Stimulated activated CD8-positive, alpha-beta memory T cell treated with anti-CD3 and anti-CD28 coated beads, Interleukin-15, amount 100 ng/mL, for 1 hour (primary cell): Measurements from ENCODE around the gene PLPP7.
"Not testable (repeated sequence)": the region's sequence is repeated elsewhere in the genome, so short reads cannot be mapped to it uniquely, and the experiment has no call there.

Experiments
- DNase-seq: peaks from one replicate; pipeline ENCODE4 v3.0.0-alpha.2; 2020; ENCODE audit warnings: low read depth

The PLPP7 gene

GRCh38 chr9:131289301-131290035, at the start of gene PLPP7:
TSS of gene PLPP7 (plus strand) at chr9:131289723. CDS start at chr9:131289998, 275 bp downstream.
- no peak for DNase-seq

DNA sequence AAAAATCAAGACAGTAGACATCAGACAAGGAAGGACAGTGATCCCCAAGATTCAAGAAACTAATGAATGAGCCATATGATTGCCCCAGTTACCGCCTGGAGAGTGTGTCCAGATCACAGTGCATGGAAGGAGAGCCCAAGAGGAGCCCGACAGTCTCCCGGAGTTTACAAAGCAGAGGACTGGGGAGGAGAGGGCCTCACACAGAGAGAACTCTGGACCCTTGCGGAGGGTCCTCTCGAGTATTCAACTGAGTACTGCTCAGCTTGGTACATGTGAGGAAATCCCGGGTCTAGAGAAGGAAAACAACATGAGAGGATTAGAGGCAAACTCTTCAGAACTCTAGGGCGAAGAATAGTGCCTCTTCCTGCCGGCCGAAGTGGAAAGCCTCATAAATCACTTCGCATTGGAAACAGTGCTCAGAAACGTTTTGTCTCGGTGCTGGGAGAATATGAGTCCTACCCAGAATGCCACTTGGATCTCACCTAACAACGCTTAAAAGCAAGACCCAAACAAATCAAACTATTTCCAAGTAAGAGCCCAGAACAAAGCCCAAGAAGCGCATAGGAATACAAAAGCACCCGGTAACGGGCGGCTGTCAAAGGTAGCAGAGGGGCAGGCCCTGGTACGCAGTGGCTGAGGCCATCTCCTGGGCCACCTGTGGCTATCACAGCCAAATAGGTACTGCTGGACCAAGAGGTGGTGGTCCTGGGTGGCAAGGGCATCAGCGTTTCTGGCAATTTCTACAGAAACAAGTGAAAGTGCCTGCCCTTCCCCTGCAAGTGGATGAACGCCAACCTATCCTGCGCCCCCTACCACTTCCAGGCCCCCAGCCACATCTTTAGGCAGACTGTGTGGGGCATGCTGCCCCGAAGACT, 49.2 kb upstream of the PLPP7 start:
- DNase-seq: no peak

DNA sequence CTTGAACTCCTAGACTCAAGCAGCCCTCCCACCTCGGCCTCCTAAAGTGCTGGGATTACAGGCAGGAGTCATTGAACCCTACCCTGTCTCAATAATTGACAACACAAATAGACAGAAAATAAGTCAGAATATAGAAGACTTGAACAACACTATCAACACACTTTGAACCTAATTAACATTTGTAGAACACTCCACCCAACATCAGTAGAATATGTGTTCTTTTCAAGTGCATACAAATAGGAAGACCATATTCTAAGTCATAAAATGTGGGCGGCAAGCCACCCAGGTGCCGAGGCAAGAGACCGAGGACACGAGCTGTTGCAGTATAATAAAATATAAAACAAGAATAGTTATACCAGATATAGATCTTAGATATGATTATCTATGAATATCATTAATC, 45.2 kb upstream of the PLPP7 start:
- DNase-seq: not testable (repeated sequence)

DNA sequence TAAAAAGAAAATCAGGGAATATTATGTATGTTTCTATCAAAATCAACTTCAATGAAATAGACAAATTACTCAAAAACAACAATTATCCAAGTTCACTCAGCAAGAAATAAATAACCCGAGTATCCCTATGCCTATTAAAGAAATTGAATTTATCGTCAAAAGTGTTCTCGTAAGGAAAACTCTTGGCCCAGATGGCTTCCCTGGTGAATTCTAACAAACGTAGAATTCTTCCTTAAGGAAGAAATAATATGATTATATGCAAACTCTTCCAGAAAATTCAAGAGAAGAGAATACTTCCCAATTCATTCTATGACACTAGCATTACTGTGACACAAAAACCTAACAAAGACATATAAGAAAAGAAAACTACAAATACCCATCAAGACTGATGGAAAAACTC, 42.9 kb upstream of the PLPP7 start:
- DNase-seq: no peak

GRCh38 chr9:131252120-131252519, 37.4 kb upstream of the PLPP7 start:
- DNase-seq: no peak

DNA sequence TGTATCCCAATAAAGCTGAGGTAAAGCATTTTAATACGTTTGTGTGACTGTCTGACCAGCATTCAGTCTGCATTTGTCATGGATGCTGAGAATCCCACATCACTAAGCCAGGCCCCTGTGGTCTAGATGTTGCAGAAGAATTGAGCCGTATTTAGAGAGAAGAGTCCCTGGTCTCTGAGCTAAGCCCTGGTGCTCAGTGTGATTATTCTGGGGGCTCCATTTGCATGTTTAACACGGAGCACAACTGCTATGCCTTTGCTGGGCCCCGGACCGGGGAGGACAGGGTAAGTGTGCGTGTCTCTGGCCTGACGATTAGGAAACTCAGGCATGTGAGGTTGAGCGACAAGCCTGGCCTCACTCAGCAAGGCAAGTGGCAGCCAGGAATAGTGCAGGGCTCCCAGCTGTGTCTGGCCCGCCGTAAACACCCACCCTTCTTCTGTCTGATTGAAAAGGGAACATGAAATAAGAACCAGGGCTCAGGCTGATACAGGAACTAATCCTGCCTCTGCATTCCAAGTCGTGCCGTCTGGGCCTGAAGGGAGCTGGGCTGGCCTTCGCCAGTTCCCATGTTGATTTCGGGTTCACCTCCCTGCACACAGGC, 35.5 kb upstream of the PLPP7 start:
- DNase-seq: no peak

DNA sequence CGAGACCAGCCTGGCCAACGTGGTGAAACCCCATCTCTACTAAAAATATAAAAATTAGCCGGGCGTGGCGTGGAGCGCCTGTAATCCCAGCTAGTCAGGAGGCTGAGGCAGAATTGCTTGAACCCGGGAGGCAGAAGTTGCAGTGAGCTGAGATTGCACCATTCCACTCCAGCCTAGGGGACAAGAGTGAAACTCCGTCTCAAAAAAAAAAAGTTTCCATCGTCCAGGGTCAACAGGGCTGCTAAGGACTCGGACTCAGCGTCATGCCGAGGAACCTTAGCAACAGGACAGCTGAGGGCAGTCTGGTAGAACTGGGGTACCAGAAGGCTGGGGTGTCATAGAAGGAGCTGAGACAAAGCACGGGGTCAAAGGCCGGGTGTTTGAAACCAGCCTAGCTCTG, 34.9 kb upstream of the PLPP7 start:
- no peak for DNase-seq

- DNase-seq: no peak
These were observed 33.8 kb upstream of the PLPP7 start for GRCh38 chr9:131255676-131256197.

GRCh38 chr9:131257266-131258025, 32.1 kb upstream of the PLPP7 start:
- no peak for DNase-seq

DNA sequence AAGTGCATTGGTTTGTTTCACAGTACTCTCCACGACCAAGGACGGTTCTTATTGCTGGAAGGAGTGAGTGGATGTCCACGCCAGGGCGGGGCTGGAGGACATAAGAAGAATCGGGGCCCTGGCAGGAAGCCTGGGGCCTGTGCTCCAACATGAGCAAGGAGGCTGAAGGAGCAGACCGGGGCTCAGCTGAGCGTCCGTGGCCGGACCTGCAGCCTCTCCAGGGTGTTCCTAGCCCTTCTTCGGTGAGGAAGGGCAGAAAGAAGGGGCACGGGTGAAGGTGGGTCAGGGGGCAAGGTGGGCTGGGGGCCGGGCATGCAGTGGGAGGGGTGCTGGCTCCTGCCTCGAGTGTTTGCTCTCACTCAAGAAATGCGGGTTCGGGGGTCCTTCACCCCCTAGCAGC, 31.3 kb upstream of the PLPP7 start:
- DNase-seq: no peak

- DNase-seq: no peak
These were observed 30.7 kb upstream of the PLPP7 start for GRCh38 chr9:131258698-131259431.

- no peak for DNase-seq
These were observed 30.1 kb upstream of the PLPP7 start for GRCh38 chr9:131259432-131259898.

- no peak for DNase-seq
These were observed 29.5 kb upstream of the PLPP7 start for GRCh38 chr9:131259916-131260597.

- DNase-seq: no peak
These were observed 28.6 kb upstream of the PLPP7 start for GRCh38 chr9:131260751-131261452.

DNA sequence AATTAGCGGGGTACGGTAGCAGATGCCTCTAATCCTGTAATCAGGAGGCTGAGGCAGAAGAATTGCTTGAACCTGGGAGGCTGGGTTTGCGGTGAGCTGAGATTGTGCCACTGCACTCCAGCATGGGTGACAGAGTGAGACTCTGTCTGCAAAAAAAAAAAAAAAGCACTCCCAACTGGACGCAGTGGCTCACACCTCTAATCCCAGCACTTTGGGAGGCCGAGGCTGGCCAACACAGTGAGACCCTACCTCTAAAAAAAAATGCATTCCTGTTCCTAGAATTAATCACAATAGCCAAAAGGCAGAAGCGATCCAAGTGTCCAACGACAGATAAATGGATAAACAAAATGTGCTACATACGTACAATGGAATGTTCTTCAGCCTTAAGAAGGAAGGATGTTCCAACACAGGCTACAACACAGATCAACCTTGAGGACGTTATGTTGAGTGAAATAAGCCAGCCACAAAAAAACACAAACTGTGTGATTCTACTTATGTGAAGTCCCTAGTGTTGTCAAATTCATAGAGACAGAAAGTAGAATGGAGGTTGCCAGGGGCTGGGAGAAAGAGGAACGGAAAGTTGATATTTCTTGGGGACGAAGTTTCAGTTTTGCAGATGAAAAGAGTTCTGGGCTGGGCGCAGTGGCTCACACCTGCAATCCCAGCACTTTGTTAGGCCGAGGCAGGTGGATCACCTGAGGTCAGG, 27.0 kb upstream of the PLPP7 start:
- no peak for DNase-seq

- DNase-seq: not testable (repeated sequence)
These were observed 26.5 kb upstream of the PLPP7 start for GRCh38 chr9:131263033-131263343.

GRCh38 chr9:131263701-131264100, 25.8 kb upstream of the PLPP7 start:
- no peak for DNase-seq

DNA sequence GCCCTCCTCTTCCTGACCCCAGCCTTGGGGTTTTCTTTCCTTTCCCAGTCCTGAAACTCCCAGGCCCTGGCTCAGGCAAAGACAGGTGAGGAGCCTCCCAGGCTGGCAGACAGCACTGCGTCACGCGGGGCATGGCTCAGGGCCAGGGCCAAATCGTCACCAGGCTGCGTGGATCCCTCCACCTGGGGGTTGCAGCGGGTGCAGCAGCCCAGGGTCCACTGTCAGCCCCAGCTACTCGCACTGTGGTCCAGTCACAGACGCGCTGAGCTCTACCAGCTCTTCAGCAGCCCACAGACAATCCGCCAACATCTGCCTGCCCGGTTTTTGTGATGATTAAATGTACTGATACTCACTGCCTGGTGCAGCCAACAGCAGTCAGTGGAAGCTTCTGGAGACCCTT, 25.3 kb upstream of the PLPP7 start:
- DNase-seq: no peak
